Measurements from ENCODE around the gene HCCS. TPM values are rescaled to one million over a fixed set of nuclear protein-coding genes. Genes with fewer than 3 reads are reported as not detected.

The HCCS gene
- total RNA-seq, 1 experiment from 2014 or later, result 28.2 TPM

GRCh38 chrX:11111947-11112346 lies 815 bp downstream of the HCCS start:
- ChIA-PET CTCF (no interaction called here), RAD21 (ENCODE audit: low non-redundant PET in 1 of 2, low total read pairs in 2 of 2, uncharacterized antibody in 2 of 2, unreplicated experiment in 2 of 2) (no interaction called here), POLR2A (no interaction called here)
- DNase-seq (ENCODE audit: low read depth, low spot score) (no peak), ATAC-seq (no peak)
- H3K36me3 ChIP-seq (ENCODE audit: control insufficient read depth in 1 of 2, insufficient read depth in 2 of 2, low read length in 2 of 2), result peaks cover 20 to 31% of the 10 kb centered on the region in 2 experiments
- BruUV-seq (replicated peaks), result no TSS peak
- peaks cover 2 to 13% of the 10 kb centered on the region in 2 experiments; a peak in 2 of 4 replicates for H3K4me1 ChIP-seq (ENCODE audit: control insufficient read depth in 1 of 2, insufficient read depth in 2 of 2, low read length in 2 of 2)
- no peak overlapping the region for H2AFZ ChIP-seq (ENCODE audit: low read depth, low read length, poor library complexity, severe bottlenecking)
- H3K9me3 ChIP-seq (ENCODE audit: control insufficient read depth in 1 of 2, insufficient read depth in 1 of 2, low read depth in 1 of 2, low read length in 2 of 2), result no peaks in the 10 kb centered on the region
- H3K4me2 ChIP-seq (ENCODE audit: low read length), result peak overlapping the region; percentile 79
- H3K9me2 ChIP-seq (ENCODE audit: insufficient read depth), result no peaks in the 10 kb centered on the region
- peak overlapping the region; percentile 94 for H3K9ac ChIP-seq (ENCODE audit: low read length)
- intact Hi-C loops (cut with micrococcal nuclease), result no loop called here
- H4K20me1 ChIP-seq (ENCODE audit: insufficient read depth), result no peaks in the 10 kb centered on the region
- peaks cover 44% of the 10 kb centered on the region for H3K79me2 ChIP-seq (ENCODE audit: insufficient read depth, low read length)
- peak overlapping the region; percentile 60 for H3K27ac ChIP-seq (ENCODE audit: low read depth, low read length)
- peak overlapping the region; percentile 73 to 74 for H3K4me3 ChIP-seq (replicated peaks in 1 of 2; ENCODE audit: low read depth in 1 of 2, low read length in 2 of 2)
- no peak for TF ChIP-seq SRF (IDR thresholded peaks at IDR 0.05; ENCODE audit: low read depth)
- TF ChIP-seq YY1 (IDR thresholded peaks at IDR 0.05; ENCODE audit: extremely low read depth, insufficient replicate concordance, low read depth, low read length), result no peak
- no peak for TF ChIP-seq ATF3 (IDR thresholded peaks at IDR 0.05)
- TF ChIP-seq ZFX (IDR thresholded peaks at IDR 0.05), result no peak
- TF ChIP-seq ELF1 (IDR thresholded peaks at IDR 0.05; ENCODE audit: borderline replicate concordance, low read depth), result no peak
- TF ChIP-seq REST (IDR thresholded peaks at IDR 0.05; ENCODE audit: low read depth), result no peak
- TF ChIP-seq CTCF (IDR thresholded peaks at IDR 0.05 in 2 of 3, conservative IDR thresholded peaks at IDR 0.05 in 1 of 3; ENCODE audit: borderline replicate concordance in 1 of 3, insufficient read depth in 1 of 3, low read depth in 2 of 3, low read length in 2 of 3), result no peak
- TF ChIP-seq POLR2AphosphoS5 (IDR thresholded peaks at IDR 0.05; ENCODE audit: low read depth, low read length), result no peak
- no peak for TF ChIP-seq ZNF274 (IDR thresholded peaks at IDR 0.05; ENCODE audit: low read depth, low read length)
- no peaks in the 10 kb centered on the region for H3K27me3 ChIP-seq (ENCODE audit: insufficient read depth, low read length)
